OCI-LY1 (cell line): ENCODE results near the gene POLR1A.

Experiments
- CTCF ChIP-seq: fragments of 200-600 bp; sonication (generic), shearing (Covaris generic); IDR thresholded peaks from 2 replicates; pipeline ENCODE4 v1.5.1; 2017; ENCODE audit warnings: mild to moderate bottlenecking, antibody characterized with exemption, low read length, moderate library complexity, mixed read lengths
- EZH2 ChIP-seq: fragments of 200-600 bp; sonication (generic), shearing (Covaris generic); IDR thresholded peaks from 2 replicates; pipeline ENCODE4 v1.8.0; 2017; ENCODE audit warnings: borderline replicate concordance, mixed run types, mild to moderate bottlenecking, antibody characterized with exemption, low read length, moderate library complexity, mixed read lengths

- TF ChIP-seq CTCF, result no peak
- TF ChIP-seq EZH2, result no peak
Observed at GRCh38 chr2:86000131-86000937, 105.4 kb downstream of the POLR1A start.
